Adrenal gland (tissue), 12 donors: ENCODE results near the gene NELFA. TPM values are rescaled to one million over a fixed set of nuclear protein-coding genes. Genes with fewer than 3 reads are reported as not detected.

ENCODE experiments used
- DNase-seq, 7 donors: peaks; one replicate each; pipeline ENCODE4 v3.0.0-alpha.2; 2019 to 2020
- H3K27ac ChIP-seq, 5 donors: fragments of 200-600 bp; sonication (generic) in 4 of 5; 1 replicate in 3 of 5; 2 replicates in 2 of 5; pipeline versions ENCODE4 v1.5.1 to v1.8.0; 2016 to 2020; ENCODE audit warnings: mild to moderate bottlenecking in 1 of 5
- H3K27me3 ChIP-seq: fragments of 200-600 bp; 2 replicates; pipeline ENCODE4 v1.8.0; 2021
- H3K36me3 ChIP-seq, 2 donors: fragments of 200-600 bp; replicated peaks in 1 of 2; 1 replicate in 1 of 2; 2 replicates in 1 of 2; pipeline versions ENCODE4 v1.5.1 to v1.8.0; 2018 to 2022
- H3K4me1 ChIP-seq, 2 donors: fragments of 200-600 bp; replicated peaks in 1 of 2; 1 replicate in 1 of 2; 2 replicates in 1 of 2; pipeline versions ENCODE4 v1.5.1 to v1.8.0; 2018 to 2021
- H3K4me3 ChIP-seq, 4 donors: fragments of 200-600 bp; sonication (generic) in 3 of 4; one replicate each; pipeline ENCODE4 v1.5.1; 2016 to 2018
- H3K9me3 ChIP-seq, 3 donors: fragments of 200-600 bp; sonication (generic) in 1 of 3; replicated peaks in 1 of 3; 1 replicate in 2 of 3; 2 replicates in 1 of 3; pipeline versions ENCODE4 v1.5.1 to v1.8.0; 2016 to 2021
- POLR2A ChIP-seq, 2 donors: fragments of 450-650 bp; IDR thresholded peaks; one replicate each; pipeline ENCODE4 v1.6.1; 2017; ENCODE audit warnings: antibody characterized with exemption in 2 of 2, mild to moderate bottlenecking in 2 of 2, moderate library complexity in 1 of 2
- WGBS, 4 donors: extraction: QIAGEN DNeasy Blood & Tissue Kit in 2 of 4; methylation state at CpG; one replicate each; pipeline versions ENCODE4 v1.1.5 to v1.1.7; 2013 to 2017; 5-methylcytosine and 5-hydroxymethylcytosine counted together
- intact Hi-C, 2 donors: fragments of 100-400 bp; cut with DNase I; formaldehyde crosslinking; loops; one replicate each; pipeline versions ENCODE4 v1.14.1 to v1.15.0; 2022 to 2023
- polyA plus RNA-seq, 3 donors: library from polyadenylated mRNA; stranded (reverse); fragments of 200-250 nt in 2 of 3; fragments of 350-450 nt in 1 of 3; fragmentation: Illumina TruSeq in 1 of 3; extraction: RNeasy Lipid Tissue Mini Kit (QIAGEN cat#74804) in 1 of 3; gene quantifications; one replicate each; pipeline ENCODE4 v1.2.3, GENCODE V29; 2013 to 2014
- total RNA-seq, 9 donors: library from RNA; depleted of rRNA in 4 of 9; stranded (reverse); fragments of >200 nt in 4 of 9; fragments of 120-200 nt in 1 of 9; fragmentation: NEBNext Ultra II Directional in 1 of 9; extraction: Animal tissue kit (Norgen Biotek cat#: 25700) in 1 of 9; gene quantifications; one replicate each; pipeline versions ENCODE4 v1.1.0 to v1.2.4, GENCODE V29; 2013 to 2023
- TF ChIP-seq, protein P1 (sequence below), 6 experiments: fragments of 450-650 bp in 4 of 6; fragments of 200-600 bp in 2 of 6; sonication (generic) in 1 of 6; IDR thresholded peaks; 1 replicate in 5 of 6; 2 replicates in 1 of 6; pipeline versions ENCODE4 v1.5.1 to v1.8.0; 2016 to 2021; ENCODE audit warnings: antibody characterized with exemption in 6 of 6, mild to moderate bottlenecking in 2 of 6, moderate library complexity in 1 of 6
- donor health status: healthy with polysubstance abuse.
- donor health status: Bipolar disorder and iron deficiency.
- donor health status: DM: yes; HTN: yes; CAD: no.
- donor health status: DM: no; HTN: no; CAD: no.
- donor health status: DM: no; HTN: no; CAD: no.
- donor health status: DM: yes; HTN: yes; CAD: no.

NELFA gene
- total and polyA plus RNA-seq, 12 donors = 8.5 to 55.2 (median 25.6) TPM

DNA sequence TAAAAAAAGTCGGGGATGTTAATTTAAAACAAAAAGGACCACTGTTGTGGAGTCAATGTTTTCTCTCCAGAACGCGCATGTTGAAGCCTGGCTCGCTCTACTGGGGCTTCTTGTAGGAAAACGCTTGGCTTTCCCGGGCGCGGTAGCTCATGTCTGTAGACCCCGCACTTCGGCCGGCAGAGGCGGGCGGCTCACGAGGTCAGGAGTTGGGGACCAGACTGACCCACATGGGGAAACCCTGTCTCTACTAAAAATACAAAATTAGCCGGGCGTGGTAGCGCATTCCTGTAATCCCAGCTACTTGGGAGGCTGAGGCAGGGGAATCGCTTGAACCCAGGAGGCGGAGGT is 15.6 kb downstream of the NELFA start:
- TF ChIP-seq, protein P1, sequence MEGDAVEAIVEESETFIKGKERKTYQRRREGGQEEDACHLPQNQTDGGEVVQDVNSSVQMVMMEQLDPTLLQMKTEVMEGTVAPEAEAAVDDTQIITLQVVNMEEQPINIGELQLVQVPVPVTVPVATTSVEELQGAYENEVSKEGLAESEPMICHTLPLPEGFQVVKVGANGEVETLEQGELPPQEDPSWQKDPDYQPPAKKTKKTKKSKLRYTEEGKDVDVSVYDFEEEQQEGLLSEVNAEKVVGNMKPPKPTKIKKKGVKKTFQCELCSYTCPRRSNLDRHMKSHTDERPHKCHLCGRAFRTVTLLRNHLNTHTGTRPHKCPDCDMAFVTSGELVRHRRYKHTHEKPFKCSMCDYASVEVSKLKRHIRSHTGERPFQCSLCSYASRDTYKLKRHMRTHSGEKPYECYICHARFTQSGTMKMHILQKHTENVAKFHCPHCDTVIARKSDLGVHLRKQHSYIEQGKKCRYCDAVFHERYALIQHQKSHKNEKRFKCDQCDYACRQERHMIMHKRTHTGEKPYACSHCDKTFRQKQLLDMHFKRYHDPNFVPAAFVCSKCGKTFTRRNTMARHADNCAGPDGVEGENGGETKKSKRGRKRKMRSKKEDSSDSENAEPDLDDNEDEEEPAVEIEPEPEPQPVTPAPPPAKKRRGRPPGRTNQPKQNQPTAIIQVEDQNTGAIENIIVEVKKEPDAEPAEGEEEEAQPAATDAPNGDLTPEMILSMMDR (IDR thresholded peaks at IDR 0.05) = no peak
- TF ChIP-seq POLR2A (IDR thresholded peaks at IDR 0.05) = no peak
- Histone ChIP-seq H3K4me1 (no peaks in the 10 kb centered on the region), H3K27me3 (no peaks in the 10 kb centered on the region), H3K9me3 (peaks cover 0 to 6% (median 0%) of the 10 kb centered on the region in 3 donors), H3K4me3 (no peak overlapping the region), H3K36me3 (peaks cover 0 to 28% of the 10 kb centered on the region in 2 donors), H3K27ac (no peak overlapping the region)
- DNase-seq = peak in 1 of 7 donors; percentile 45
- WGBS, 4 donors = 87 to 96% (median 92%) methylated on average over 16 to 19 of the region's 19 CpGs
- intact Hi-C loops = no loop called here

- DNase-seq = peak in 1 of 7 donors; percentile 48
- no peak overlapping the region for H3K4me3 ChIP-seq
- H3K27me3 ChIP-seq = no peaks in the 10 kb centered on the region
- H3K4me1 ChIP-seq = no peaks in the 10 kb centered on the region
- TF ChIP-seq, protein P1 (IDR thresholded peaks at IDR 0.05) = no peak
- TF ChIP-seq POLR2A (IDR thresholded peaks at IDR 0.05) = no peak
- H3K36me3 ChIP-seq = peaks cover 0 to 33% of the 10 kb centered on the region in 2 donors
- intact Hi-C loops = no loop called here
- H3K27ac ChIP-seq = no peak overlapping the region
- WGBS, 4 donors = 77 to 89% (median 87%) methylated on average over 14 to 45 of the region's 45 CpGs
- H3K9me3 ChIP-seq = peaks cover 0 to 6% (median 0%) of the 10 kb centered on the region in 3 donors
Measured at GRCh38 chr4:1992468-1993168, 16.2 kb downstream of the NELFA start.

GRCh38 chr4:1991596-1992434 is 17.0 kb downstream of the NELFA start:
- peak; percentile 47 to 77 (median 63) for DNase-seq
- H3K9me3 ChIP-seq = peaks cover 0 to under 1% (median 0%) of the 10 kb centered on the region in 3 donors
- no peak overlapping the region for H3K27ac ChIP-seq
- intact Hi-C loops = no loop called here
- H3K27me3 ChIP-seq = no peaks in the 10 kb centered on the region
- H3K4me1 ChIP-seq = no peaks in the 10 kb centered on the region
- no peak overlapping the region for H3K4me3 ChIP-seq
- WGBS, 4 donors = 78 to 92% (median 85%) methylated on average over 16 to 37 of the region's 37 CpGs
- peaks cover 0 to 41% of the 10 kb centered on the region in 2 donors for H3K36me3 ChIP-seq
- no peak for TF ChIP-seq POLR2A (IDR thresholded peaks at IDR 0.05)
- TF ChIP-seq, protein P1 (IDR thresholded peaks at IDR 0.05) = no peak

GRCh38 chr4:1991087-1991486 is 17.7 kb downstream of the NELFA start:
- Histone ChIP-seq H3K27me3 (no peaks in the 10 kb centered on the region), H3K9me3 (no peaks in the 10 kb centered on the region), H3K36me3 (peaks cover 0 to 47% of the 10 kb centered on the region in 2 donors), H3K27ac (no peak overlapping the region), H3K4me1 (no peaks in the 10 kb centered on the region), H3K4me3 (no peak overlapping the region)
- intact Hi-C loops = no loop called here
- WGBS, 4 donors = 86 to 96% (median 90%) methylated on average over 11 of the region's 11 CpGs
- no peak for DNase-seq
- TF ChIP-seq POLR2A (IDR thresholded peaks at IDR 0.05) = no peak
- TF ChIP-seq, protein P1 (IDR thresholded peaks at IDR 0.05) = no peak
